Heart left ventricle (tissue), 16 donors: Measurements from ENCODE around the gene UGT1A10. TPM values are rescaled to one million over a fixed set of nuclear protein-coding genes. Genes with fewer than 3 reads are reported as not detected.

Experiments used
- ATAC-seq, 4 donors: fragments of 200-7000 bp; cut with Tn5 transposase; one replicate each; pipeline ENCODE4 v1.9.1; 2020 to 2022; ENCODE audit warnings: moderate library complexity in 4 of 4, mild to moderate bottlenecking in 3 of 4, moderate number of reproducible peaks in 1 of 4
- DNase-seq, 5 donors: peaks; one replicate each; pipeline ENCODE4 v3.0.0-alpha.2; 2020
- H3K27ac ChIP-seq, 12 donors: fragments of 200-600 bp; sonication (generic) in 4 of 12; one replicate each; pipeline versions ENCODE4 v1.5.0 to v1.8.0; 2016 to 2022; ENCODE audit warnings: mild to moderate bottlenecking in 2 of 12
- H3K27me3 ChIP-seq, 9 donors: fragments of 200-600 bp; sonication (generic) in 2 of 9; one replicate each; pipeline versions ENCODE4 v1.5.1 to v1.8.0; 2016 to 2022; ENCODE audit warnings: mild to moderate bottlenecking in 3 of 9
- H3K36me3 ChIP-seq, 9 donors: fragments of 200-600 bp; sonication (generic) in 2 of 9; one replicate each; pipeline versions ENCODE4 v1.5.0 to v1.8.0; 2018 to 2022; ENCODE audit warnings: mild to moderate bottlenecking in 2 of 9
- H3K4me1 ChIP-seq, 12 donors: fragments of 200-600 bp; sonication (generic) in 4 of 12; one replicate each; pipeline versions ENCODE4 v1.5.0 to v1.8.0; 2016 to 2022; ENCODE audit warnings: mild to moderate bottlenecking in 3 of 12
- H3K4me3 ChIP-seq, 12 donors: fragments of 200-600 bp; sonication (generic) in 4 of 12; one replicate each; pipeline versions ENCODE4 v1.5.0 to v1.8.0; 2017 to 2022; ENCODE audit warnings: mild to moderate bottlenecking in 9 of 12, moderate library complexity in 4 of 12
- H3K9me3 ChIP-seq, 12 donors: fragments of 200-600 bp; sonication (generic) in 4 of 12; one replicate each; pipeline versions ENCODE4 v1.5.0 to v1.8.0; 2016 to 2022; ENCODE audit warnings: mild to moderate bottlenecking in 1 of 12
- POLR2A ChIP-seq, 2 donors: fragments of 450-650 bp; IDR thresholded peaks; one replicate each; pipeline ENCODE4 v1.6.1; 2017; ENCODE audit warnings: antibody characterized with exemption in 2 of 2, mild to moderate bottlenecking in 2 of 2, moderate library complexity in 2 of 2
- WGBS, 4 donors: extraction: QIAGEN DNeasy Blood & Tissue Kit in 2 of 4; methylation state at CpG; one replicate each; pipeline versions ENCODE4 v1.1.5 to v1.1.7; 2013 to 2018; 5-methylcytosine and 5-hydroxymethylcytosine counted together
- intact Hi-C, 10 donors: fragments of 100-400 bp; cut with DNase I; formaldehyde crosslinking; loops; one replicate each; pipeline versions ENCODE4 v1.11.1 to v1.14.2; 2022
- polyA plus RNA-seq, 2 donors: library from polyadenylated mRNA; stranded (reverse); fragments of 200-250 nt; gene quantifications; one replicate each; pipeline ENCODE4 v1.2.3, GENCODE V29; 2013
- total RNA-seq, 9 donors: library from RNA; depleted of rRNA in 2 of 9; stranded (reverse); fragments of >200 nt in 2 of 9; fragmentation: NEBNext Ultra II Directional in 3 of 9; extraction: Animal tissue kit (Norgen Biotek cat#: 25700) in 3 of 9; gene quantifications; one replicate each; pipeline versions ENCODE4 v1.1.0 to v1.2.4, GENCODE V29; 2016 to 2023
- TF ChIP-seq, protein P1 (sequence below), 12 donors: fragments of 200-600 bp; sonication (generic) in 4 of 12; IDR thresholded peaks; one replicate each; pipeline versions ENCODE4 v1.5.0 to v1.8.0; 2018 to 2022; ENCODE audit warnings: antibody characterized with exemption in 12 of 12, mild to moderate bottlenecking in 5 of 12
- donor health status: ischemic (EF 13 %, LVEDD 7.1; RV severe dilation, severe dysfunction).
- donor health status: healthy with polysubstance abuse.
- donor health status: DM: no; HTN: yes; CAD: no.
- donor health status: DM: no; HTN: no; CAD: no.
- donor health status: ischemic (EF 25% LVEDD 6.9; RV normal size, moderate dysfunction).
- donor health status: ischemic (EF 25% LVEDD 5.7; RV mildly dilated, moderate dysfunction).
- donor health status: healthy.
- donor health status: DM: yes; HTN: yes; CAD: no.
- donor health status: ischemic (EF 35%, LVEDD 5.7; RV mildly dilated, moderate dysfunction).
- donor health status: nonischemic (EF 11% LVEDD 7.7; RV severe dilation, severe dysfunction).
- donor health status: DM: yes; HTN: yes; CAD: no.
- donor health status: PGD.
- donor health status: ischemic (EF 29% LVEDD 5.4; RV normal size, mild dysfunction).
- donor health status: nonischemic (EF 23%, LVEDD 6.1; RV moderate dilation, normal function).

UGT1A10 gene
- total and polyA plus RNA-seq, 11 donors, result not detected

DNA sequence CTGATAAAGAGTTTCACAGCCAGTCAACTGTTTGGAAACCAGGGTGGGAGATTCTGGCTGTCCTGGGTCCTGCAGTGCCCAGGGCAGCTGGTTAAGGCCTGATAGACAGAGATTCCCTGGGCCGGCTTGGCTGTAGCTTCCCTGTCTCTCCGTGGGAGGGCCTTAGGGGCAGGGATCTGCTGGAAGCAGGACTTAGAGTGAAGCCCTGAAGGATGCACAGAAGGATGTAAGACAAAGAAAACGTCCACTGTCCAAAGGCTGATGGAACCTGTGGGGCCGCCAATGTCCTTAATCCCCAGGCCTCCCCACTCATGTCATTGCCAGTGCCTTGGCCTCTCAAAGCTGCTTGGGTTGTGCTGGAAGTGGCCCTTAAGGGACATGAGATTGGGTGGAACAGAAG is 174.8 kb downstream of the UGT1A10 start:
- Histone ChIP-seq H3K36me3 (no peaks in the 10 kb centered on the region), H3K9me3 (peaks cover 0 to 4% (median 0%) of the 10 kb centered on the region in 12 donors), H3K27ac (no peak overlapping the region), H3K27me3 (peaks cover 0 to 12% (median 0%) of the 10 kb centered on the region in 9 donors), H3K4me1 (no peaks in the 10 kb centered on the region), H3K4me3 (no peak overlapping the region)
- TF ChIP-seq POLR2A (IDR thresholded peaks at IDR 0.05), result no peak
- TF ChIP-seq, protein P1, sequence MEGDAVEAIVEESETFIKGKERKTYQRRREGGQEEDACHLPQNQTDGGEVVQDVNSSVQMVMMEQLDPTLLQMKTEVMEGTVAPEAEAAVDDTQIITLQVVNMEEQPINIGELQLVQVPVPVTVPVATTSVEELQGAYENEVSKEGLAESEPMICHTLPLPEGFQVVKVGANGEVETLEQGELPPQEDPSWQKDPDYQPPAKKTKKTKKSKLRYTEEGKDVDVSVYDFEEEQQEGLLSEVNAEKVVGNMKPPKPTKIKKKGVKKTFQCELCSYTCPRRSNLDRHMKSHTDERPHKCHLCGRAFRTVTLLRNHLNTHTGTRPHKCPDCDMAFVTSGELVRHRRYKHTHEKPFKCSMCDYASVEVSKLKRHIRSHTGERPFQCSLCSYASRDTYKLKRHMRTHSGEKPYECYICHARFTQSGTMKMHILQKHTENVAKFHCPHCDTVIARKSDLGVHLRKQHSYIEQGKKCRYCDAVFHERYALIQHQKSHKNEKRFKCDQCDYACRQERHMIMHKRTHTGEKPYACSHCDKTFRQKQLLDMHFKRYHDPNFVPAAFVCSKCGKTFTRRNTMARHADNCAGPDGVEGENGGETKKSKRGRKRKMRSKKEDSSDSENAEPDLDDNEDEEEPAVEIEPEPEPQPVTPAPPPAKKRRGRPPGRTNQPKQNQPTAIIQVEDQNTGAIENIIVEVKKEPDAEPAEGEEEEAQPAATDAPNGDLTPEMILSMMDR (IDR thresholded peaks at IDR 0.05), result no peak
- intact Hi-C loops, result no loop called here
- DNase-seq (peak in 1 of 5 donors; percentile 5), ATAC-seq (no peak)
- 66 to 69% (median 67%) methylated on average over 4 of the region's 4 CpGs for WGBS, 4 donors

DNA sequence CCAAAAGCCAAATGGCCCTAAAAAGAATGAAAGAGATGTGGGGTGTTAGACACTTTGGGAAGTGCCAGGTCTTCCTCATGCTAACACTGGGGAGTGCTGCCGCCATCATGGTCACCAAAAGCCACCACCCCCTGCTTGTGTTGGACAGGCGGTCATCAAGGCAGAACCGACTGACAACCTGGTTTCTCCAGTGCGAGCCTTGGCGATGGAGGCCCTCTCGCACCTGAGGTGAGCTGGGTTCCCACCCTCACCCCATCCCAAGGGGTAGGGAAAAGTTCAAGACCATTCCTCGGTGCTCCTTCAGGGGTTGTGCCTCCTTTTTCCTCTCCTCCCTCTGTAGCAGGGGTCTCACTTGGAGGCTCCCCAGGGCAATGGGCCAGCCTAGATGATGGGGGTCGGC is 175.5 kb downstream of the UGT1A10 start:
- Histone ChIP-seq H3K4me1 (no peaks in the 10 kb centered on the region), H3K27me3 (peaks cover 0 to 12% (median 0%) of the 10 kb centered on the region in 9 donors), H3K4me3 (no peak overlapping the region), H3K27ac (no peak overlapping the region), H3K9me3 (peaks cover 0 to 8% (median 0%) of the 10 kb centered on the region in 12 donors), H3K36me3 (no peaks in the 10 kb centered on the region)
- ATAC-seq (no peak), DNase-seq (peak in 1 of 5 donors; percentile 2)
- intact Hi-C loops, result no loop called here
- no peak for TF ChIP-seq POLR2A (IDR thresholded peaks at IDR 0.05)
- TF ChIP-seq, protein P1 (IDR thresholded peaks at IDR 0.05), result no peak
- WGBS, 4 donors, result 79 to 91% (median 86%) methylated on average over 7 to 8 of the region's 8 CpGs

DNA sequence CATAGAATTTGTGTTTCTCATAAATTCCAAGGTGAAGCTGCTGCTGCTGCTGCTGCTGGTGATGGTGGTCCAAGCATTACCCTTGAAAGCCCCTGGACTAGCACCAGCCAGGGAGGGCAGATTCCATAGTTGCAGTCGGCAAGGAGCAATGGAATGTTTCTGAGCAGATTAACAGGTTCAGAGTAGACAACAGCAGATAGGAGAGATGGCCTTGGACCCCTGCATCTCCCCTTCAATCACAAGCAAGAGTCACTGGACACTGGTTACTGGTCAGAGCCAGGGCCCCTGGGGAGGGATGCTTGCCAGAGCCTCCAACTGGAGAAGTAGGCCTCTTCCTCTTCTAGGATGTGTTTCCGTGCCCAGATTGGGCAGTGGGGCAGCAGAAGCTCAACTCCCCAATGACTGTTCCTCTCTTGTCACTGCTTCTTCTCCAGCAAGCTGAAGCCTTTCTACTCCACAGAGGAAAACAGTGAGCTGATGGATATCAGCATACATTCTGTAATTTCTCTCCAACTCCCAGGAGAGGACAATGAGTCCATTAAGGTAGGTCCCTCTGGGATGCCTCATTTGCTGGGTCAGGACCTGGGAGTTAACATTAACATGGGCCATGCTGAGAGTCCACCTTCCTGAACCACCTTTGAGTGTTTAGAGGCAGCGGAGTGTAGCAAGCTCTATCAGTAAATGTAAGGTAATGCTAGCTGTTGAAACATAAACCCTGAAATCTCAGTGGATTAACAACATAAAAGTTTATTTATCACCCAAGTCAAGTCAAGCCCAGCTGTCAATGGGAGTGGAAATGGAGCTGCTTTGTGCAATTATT is 177.2 kb downstream of the UGT1A10 start:
- H3K27me3 ChIP-seq, result peaks cover 0 to 11% (median 0%) of the 10 kb centered on the region in 9 donors
- peaks cover 0 to 8% (median 0%) of the 10 kb centered on the region in 12 donors for H3K9me3 ChIP-seq
- no peak overlapping the region for H3K4me3 ChIP-seq
- DNase-seq (no peak), ATAC-seq (no peak)
- H3K4me1 ChIP-seq, result no peaks in the 10 kb centered on the region
- WGBS, 4 donors, result 57 to 66% (median 61%) methylated on average over 3 of the region's 3 CpGs
- TF ChIP-seq POLR2A (IDR thresholded peaks at IDR 0.05), result no peak
- TF ChIP-seq, protein P1 (IDR thresholded peaks at IDR 0.05), result no peak
- H3K27ac ChIP-seq, result no peak overlapping the region
- no peaks in the 10 kb centered on the region for H3K36me3 ChIP-seq
- intact Hi-C loops, result no loop called here

DNA sequence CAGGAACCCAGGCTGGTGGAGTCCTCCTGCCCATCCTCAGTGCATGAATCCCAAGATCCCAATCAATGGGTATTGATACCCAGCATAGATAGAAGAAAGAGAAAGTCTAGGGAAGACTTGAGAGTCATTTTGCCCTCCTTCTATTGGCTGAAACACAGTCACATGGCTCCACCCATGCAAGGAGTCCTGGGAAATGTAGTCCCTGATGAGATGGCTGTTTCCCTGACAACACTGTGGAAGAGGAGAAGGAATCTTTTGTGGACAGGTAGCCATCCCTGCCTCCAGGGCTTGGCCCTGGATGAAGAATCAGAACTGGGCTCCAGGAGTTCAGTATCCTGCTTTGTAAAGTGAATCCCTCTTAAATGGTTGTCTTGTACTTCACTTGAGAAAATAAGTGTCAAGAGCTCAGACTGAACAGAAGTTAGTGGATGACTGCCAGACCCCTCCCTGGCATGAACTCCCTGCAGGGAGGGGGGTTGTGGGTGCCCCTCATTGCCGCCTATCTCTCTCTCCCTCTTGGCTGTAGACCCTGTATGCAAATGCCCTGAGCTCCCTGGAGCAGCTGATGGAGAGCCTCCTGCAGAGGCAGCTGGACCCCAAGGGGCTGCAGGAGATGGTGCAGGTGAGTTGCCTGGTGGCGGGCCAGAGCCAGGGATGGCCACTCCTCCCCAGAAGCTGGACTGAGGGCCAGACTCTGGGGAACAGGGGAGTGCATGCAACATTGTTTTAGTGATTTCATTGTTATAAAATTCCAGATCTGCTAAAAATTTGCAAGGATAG is 178.0 kb downstream of the UGT1A10 start:
- Histone ChIP-seq H3K4me3 (no peak overlapping the region), H3K9me3 (peaks cover 0 to 8% (median 0%) of the 10 kb centered on the region in 12 donors), H3K36me3 (no peaks in the 10 kb centered on the region), H3K27ac (no peak overlapping the region), H3K4me1 (no peaks in the 10 kb centered on the region), H3K27me3 (peaks cover 0 to 6% (median 0%) of the 10 kb centered on the region in 9 donors)
- no peak for ATAC-seq
- TF ChIP-seq POLR2A (IDR thresholded peaks at IDR 0.05), result no peak
- no peak for DNase-seq
- WGBS, 4 donors, result 56 to 77% (median 65%) methylated on average over 1 to 2 of the region's 2 CpGs
- intact Hi-C loops, result no loop called here
